Germinal center (tissue), 1 donor: ENCODE data around the gene BMAL2.

Experiments
- DNase-seq: peaks from one replicate; pipeline ENCODE4 v3.0.0; 2012; ENCODE audit warnings: mixed read lengths, low spot score

Gene BMAL2

GRCh38 chr12:27332714-27333402 is at the start of gene BMAL2:
Gene BMAL2, plus strand, starts transcription at chr12:27332836. Its CDS starts 237 bp downstream, at chr12:27333073.
- peak; percentile 70 for DNase-seq

- DNase-seq, result no peak
Measured at GRCh38 chr12:27284021-27284420, 48.6 kb upstream of the BMAL2 start.

- DNase-seq, result no peak
Measured at GRCh38 chr12:27284751-27285150, 47.9 kb upstream of the BMAL2 start.

- DNase-seq, result no peak
Measured at GRCh38 chr12:27285403-27285802, 47.2 kb upstream of the BMAL2 start.

- DNase-seq, result no peak
Measured at GRCh38 chr12:27289414-27289813, 43.2 kb upstream of the BMAL2 start.

GRCh38 chr12:27290501-27291168 is 42.0 kb upstream of the BMAL2 start:
- no peak for DNase-seq

- no peak for DNase-seq
Measured at GRCh38 chr12:27291862-27292261, 40.8 kb upstream of the BMAL2 start.

GRCh38 chr12:27292718-27293117 is 39.9 kb upstream of the BMAL2 start:
- DNase-seq, result no peak

GRCh38 chr12:27293463-27293862 is 39.2 kb upstream of the BMAL2 start:
- DNase-seq, result no peak

- no peak for DNase-seq
Measured at GRCh38 chr12:27296674-27297073, 36.0 kb upstream of the BMAL2 start.

GRCh38 chr12:27297566-27297965 is 35.1 kb upstream of the BMAL2 start:
- no peak for DNase-seq

GRCh38 chr12:27299102-27299501 is 33.5 kb upstream of the BMAL2 start:
- no peak for DNase-seq

GRCh38 chr12:27300226-27300625 is 32.4 kb upstream of the BMAL2 start:
- no peak for DNase-seq

GRCh38 chr12:27303139-27304111 is 29.2 kb upstream of the BMAL2 start:
- DNase-seq, result no peak

- no peak for DNase-seq
Measured at GRCh38 chr12:27304856-27305255, 27.8 kb upstream of the BMAL2 start.

- DNase-seq, result peak; percentile 23
Measured at GRCh38 chr12:27305673-27306456, 26.8 kb upstream of the BMAL2 start.

- no peak for DNase-seq
Measured at GRCh38 chr12:27309293-27309994, 23.2 kb upstream of the BMAL2 start.

GRCh38 chr12:27309995-27310315 is 22.7 kb upstream of the BMAL2 start:
- DNase-seq, result no peak

- DNase-seq, result no peak
Measured at GRCh38 chr12:27316947-27317346, 15.7 kb upstream of the BMAL2 start.

- DNase-seq, result no peak
Measured at GRCh38 chr12:27319409-27319808, 13.2 kb upstream of the BMAL2 start.

GRCh38 chr12:27319848-27320247 is 12.8 kb upstream of the BMAL2 start:
- DNase-seq, result no peak
